Activated T-helper 9 cell treated with anti-CD3 and anti-CD28 coated beads, Interleukin-2, amount 50 U/mL, for 16 hours (primary cell): ENCODE results near the gene ZRANB1.
"Not testable (repeated sequence)": the region's sequence is repeated elsewhere in the genome, so short reads cannot be mapped to it uniquely, and the experiment has no call there.

Experiments
- DNase-seq: peaks from one replicate; pipeline ENCODE4 v3.0.0-alpha.2; 2020; ENCODE audit warnings: low read depth

Gene ZRANB1

DNA sequence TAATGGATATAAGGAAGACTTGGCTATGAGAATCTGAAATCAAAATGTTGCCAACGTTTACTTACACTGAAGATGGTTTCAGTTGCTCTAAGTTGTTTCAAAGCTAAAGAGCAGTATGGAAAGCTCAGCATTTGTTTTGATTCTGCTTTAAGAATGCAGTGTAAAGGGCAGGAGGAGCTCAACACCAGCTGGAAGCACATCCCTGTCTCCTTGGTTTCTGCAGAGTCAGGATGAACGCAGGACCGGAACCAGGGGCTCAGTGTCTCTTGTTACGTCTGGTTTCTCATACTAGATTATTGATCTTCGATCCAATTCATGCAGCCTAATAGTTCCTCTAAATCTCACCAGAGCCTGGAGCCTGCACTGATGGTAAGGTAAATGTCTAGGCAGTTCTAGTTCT is 24.1 kb downstream of the ZRANB1 start:
- no peak for DNase-seq

DNA sequence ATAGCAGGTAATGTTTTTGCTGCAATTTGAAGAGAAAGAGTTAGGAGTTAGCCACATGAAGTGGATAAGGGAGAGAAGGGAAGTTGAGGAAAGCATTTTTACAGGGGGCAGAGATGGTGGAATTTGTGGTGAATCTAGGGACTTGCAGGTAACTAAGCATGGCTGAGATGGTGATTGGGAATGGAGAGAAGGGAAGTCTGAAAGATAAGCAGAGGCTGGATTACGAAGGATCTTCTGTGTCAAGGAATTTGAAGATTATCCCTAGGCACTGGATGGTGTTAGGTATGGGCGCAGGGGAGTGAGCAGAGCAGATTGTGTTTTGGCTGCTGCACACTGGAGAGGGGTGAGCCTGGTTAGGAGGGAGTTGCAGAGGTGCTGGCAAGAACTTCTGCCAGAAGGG is 25.3 kb downstream of the ZRANB1 start:
- no peak for DNase-seq

DNA sequence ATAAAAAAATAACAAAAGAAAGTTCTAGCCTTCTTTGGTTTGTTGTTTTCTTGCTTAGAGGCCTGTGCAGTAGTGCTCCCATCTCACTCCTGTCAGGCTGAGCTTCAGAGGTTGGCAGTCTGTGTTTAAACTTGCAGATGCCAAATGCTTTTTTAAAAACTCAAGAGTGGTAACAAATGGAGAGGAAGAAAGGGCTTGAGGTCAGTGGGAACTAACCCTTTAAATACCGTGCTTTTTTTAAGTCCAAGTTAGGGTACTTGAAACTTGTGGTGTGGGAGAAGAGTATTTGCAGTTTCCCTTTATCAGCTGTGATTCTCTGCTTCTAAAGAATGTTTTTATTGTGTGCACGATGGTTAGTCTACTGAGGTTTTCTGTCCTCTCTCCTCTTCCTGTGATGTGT is 29.4 kb downstream of the ZRANB1 start:
- no peak for DNase-seq

DNA sequence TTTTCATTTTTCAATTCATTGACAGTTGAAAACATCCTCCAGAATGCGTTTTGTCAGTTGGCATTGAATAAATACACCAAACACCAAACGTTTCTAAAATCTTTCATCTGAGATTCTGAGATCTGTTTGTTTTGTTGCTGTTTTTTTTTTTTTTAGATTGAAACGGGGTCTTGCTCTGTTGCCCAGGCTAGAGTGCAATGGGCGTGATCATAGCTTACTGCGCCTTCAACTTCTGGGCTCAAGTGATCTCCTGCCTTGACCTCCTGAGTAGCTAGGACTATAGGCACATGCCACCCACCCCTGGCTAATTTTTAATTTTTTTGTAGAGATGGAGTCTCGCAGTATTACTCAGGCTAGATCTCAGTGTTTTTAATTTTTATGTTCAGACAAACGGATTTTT is 30.7 kb downstream of the ZRANB1 start:
- no peak for DNase-seq

DNA sequence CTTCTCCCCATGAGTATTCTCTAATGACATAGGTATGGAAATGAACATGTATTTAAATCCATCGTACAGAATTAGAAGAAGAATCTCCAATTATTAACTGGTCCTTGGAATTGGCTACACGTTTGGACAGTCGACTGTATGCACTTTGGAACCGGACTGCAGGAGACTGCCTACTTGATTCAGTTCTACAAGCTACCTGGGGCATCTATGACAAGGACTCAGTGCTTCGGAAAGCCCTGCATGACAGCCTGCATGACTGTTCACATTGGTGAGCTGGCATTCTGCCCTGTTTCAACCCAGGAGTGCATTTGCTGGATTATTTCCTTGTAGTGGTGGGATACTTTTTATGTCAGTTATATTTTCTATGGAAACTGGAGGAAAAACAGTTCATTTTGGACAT is 32.2 kb downstream of the ZRANB1 start:
- no peak for DNase-seq

DNA sequence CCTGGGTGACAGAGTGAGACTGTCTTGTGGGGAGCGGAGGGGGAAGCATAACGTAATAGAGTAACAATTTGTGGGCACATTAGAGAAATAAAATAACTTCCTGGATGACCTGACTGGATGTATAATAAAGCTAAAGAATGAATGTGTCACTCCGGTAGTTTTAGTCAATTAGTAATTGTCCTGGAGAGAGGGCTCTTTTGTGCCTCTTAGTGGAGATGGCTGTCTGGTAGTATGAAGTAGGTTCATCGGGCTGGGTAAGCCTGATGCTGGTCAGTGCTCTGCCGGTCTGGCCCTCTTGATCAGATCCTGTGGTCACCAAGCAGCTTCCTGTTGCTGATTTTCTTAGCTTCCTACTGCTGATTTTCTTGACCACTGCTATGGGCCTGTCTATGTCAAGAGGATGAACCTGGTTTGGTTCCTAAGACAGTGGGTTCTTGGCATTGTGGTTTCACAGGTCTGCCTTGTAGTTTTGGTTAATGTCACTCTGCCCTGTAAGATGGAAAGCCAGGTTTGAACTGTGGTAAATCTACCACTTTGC is 34.1 kb downstream of the ZRANB1 start:
- DNase-seq: no peak

DNA sequence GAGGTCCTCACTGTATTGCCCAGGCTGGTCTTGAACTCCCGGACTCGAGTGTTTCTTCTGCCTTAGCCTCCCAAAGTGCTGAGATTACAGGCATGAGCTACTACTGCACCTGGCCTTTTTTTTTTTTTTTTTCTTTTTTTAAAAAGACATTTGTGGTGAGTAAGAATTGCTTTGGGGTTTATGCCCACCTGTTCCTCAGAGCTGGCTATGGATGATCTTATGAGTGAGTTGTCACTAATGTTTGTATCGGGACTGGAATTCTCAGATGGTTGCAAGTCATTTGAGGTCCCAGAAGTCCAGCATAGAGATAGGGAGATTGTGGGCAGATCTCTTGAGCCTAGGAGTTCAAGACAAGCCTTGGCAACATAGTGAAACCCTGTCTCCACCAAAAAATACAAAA is 35.2 kb downstream of the ZRANB1 start:
- DNase-seq: no peak

DNA sequence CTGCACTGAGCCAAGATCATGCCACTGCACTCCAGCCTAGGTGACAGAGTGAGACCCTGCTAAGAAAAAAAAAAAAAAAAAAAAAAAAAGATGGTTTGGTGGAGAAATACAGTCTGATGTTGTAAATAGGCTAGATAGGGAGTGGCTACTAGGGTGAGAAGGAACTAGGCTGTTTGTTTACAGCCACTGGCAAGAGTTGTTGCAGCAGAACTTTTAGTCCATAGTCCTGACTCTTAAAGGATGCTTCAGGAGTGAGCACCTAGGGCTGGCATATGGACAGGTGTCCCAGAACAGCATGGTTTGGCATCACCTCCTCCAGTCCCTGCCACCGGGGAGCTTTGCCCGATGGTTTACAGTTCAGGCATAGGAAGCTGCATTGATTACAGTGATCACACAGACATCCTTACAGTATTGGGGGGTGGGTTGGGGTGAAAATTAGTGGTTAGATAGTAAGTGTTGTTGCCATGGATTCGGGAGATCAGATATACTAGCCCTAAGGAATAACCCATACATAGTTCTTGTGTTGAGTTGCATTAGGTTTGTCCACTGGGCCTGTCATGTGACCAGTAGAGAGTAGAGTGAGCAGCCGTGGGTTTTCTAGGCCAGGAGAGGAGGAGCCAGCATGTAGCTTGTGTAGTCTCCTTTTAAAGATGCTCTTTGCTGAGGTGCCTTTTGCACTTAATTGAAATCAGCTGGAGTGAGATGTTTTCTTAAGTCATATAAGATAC is 35.9 kb downstream of the ZRANB1 start:
- DNase-seq: no peak

DNA sequence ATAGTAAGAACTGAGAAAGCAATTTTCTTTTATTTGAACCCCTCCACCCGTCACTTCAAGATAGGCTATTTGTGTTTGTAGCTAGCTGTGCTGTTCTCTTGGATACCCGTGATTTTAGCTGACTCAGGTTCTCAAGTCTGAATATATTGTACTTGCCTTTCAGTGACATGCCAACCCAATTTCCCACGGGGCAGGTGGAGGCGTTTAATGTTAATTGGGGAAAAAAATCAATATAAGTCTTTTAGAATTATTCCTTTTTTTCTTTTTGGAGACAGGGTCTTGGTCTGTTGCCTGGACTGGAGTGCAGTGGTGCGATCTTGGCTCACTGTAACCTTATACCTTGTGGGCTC is 36.4 kb downstream of the ZRANB1 start:
- no peak for DNase-seq

DNA sequence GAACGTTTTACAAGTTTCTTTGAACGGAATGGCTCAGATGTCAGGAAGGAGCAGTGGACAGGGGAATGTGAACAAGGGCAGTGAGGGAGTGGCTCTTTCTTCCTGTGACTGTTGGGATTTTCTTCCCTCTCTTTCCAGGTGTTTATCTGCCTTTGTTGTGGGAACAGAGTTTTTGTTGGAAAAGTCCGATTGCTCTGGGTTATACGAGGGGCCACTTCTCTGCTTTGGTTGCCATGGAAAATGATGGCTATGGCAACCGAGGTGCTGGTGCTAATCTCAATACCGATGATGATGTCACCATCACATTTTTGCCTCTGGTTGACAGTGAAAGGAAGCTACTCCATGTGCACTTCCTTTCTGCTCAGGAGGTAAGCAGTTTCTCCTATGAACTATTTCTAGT is 41.4 kb downstream of the ZRANB1 start:
- no peak for DNase-seq

DNA sequence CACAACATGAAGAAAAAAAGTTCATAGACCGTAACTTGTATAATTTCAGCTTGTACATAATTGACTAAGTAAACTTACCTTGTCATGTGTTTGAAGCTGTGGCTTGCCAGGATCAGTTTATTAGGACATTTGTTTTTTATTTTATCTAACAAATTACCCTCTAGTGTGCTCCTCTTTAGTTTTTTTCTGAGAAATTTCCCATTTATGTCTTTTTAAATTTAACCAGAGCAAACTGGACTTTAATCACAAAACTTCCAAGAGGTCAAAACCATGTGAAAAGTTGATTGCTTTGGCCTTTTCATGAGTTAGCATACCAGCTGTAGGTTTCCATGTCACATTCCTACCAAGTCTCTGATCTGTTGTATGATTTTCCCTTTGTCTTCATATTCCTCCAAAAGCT is 42.5 kb downstream of the ZRANB1 start:
- DNase-seq: no peak

DNA sequence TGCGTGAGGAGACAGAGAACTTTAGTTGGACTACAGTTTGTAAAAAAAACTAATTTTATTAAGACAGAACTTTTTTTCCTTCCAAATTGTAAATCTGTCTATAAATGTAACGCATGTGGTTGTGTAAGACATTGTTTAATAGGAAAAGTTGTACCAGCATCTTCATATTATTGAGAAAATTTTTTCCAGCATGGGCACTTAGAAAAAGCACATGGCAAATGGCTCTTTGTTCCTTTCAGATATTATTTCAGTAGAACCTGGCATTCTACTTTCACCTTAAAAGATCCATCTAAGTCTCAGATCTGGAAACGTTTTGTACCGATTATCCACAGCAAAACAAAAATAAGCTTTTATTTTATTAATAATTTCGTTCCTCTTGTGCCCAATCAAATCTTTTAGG is 43.2 kb downstream of the ZRANB1 start:
- DNase-seq: no peak

DNA sequence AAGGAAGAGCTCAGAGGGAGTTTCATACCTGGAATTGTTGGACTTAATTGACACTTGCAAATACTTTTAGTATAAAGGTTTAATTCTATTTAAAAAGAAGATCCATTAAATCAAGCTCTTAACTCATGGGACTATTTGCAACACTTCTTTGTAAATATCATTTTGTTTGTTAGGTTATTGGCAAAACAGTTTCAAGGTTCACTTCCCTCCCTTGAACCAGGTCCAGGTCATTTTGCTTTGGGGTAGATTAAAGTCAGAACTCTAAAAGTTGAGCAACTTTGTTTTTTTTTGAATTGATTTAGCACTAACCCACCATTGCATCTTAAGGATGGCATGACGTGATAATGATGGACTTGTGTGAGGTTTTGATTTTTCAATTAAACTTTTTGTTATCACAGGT is 45.9 kb downstream of the ZRANB1 start:
- no peak for DNase-seq

DNA sequence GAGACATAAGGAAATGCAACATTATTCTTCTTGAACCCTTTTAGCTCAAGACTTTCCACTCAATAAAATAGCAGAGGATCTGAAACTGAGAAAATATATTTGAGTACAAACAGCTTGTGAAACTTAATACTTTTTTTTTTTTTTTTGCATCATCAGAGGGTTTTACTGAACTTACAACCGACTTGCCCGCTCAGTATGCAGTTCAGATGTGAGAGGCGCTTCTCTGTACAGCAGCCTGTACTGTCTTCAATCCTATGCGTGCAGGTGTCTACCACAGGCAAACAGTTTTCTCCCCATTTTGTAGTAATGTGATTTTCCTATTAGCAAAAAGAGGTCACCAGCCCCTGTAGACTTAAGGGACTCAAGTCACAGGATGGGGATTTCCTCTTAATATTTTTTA is 46.8 kb downstream of the ZRANB1 start:
- DNase-seq: not testable (repeated sequence)

DNA sequence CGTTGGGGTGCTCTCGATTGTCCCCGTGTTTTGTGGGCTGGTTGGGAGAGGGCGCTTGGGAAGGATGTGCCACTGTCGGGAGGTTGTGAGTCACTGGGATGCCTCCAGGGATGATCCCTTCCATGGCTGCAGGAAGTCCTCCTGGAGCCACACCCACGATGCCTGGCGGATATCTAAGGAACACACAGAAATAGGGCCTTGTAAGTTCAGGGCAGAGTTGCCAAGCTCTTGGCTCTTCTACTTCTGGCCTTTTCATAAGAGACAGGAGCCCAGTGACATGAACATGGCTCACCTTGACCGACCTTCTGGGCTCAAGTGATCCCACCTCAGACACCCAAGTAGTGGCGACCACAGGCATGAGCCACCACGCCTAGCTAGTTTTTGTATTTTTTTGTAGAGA is 47.6 kb downstream of the ZRANB1 start:
- no peak for DNase-seq

DNA sequence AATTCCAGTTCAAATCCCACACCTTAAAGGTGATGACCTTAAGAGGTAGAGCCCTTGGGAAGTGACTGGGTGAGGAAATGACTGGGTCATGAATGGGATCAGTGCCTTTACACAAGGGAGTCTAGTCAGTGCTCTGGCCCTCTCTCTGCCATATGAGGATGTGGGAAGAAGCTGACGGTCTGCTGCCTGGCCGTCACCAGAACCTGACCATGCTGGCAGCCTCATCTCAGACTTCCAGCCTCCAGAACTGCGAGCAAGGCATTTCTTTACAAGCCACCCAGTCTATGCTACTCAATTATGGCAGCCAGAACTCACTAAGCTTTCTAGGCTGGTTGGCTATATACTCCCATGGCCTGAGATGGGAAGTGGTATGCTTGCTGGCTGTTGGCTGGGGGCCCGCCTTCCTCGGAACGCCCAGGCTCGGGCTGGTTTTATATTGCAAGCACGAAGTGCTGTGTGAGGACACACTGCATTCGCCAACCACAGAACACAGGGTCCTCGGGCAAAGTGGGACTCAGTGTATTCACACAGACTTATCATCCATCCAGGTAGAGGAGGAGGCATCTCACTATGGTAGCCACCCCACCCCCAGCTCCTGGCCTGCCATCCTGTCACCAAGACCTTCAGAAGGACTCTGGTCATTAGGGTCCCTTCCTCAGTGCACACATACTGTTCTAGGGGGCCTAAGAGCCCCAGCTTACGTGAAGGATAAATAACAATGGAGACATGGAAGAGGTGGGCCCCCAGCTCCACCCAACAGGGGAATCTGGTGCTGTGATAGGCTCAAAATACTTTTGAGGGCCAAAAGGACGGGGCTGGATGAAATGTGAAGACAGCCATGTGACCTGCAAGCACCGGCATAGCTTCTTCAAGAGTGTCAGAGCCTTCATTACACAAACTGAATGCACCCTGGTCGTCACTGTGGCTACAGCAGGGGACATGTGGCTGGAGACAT is 49.0 kb downstream of the ZRANB1 start:
- no peak for DNase-seq

DNA sequence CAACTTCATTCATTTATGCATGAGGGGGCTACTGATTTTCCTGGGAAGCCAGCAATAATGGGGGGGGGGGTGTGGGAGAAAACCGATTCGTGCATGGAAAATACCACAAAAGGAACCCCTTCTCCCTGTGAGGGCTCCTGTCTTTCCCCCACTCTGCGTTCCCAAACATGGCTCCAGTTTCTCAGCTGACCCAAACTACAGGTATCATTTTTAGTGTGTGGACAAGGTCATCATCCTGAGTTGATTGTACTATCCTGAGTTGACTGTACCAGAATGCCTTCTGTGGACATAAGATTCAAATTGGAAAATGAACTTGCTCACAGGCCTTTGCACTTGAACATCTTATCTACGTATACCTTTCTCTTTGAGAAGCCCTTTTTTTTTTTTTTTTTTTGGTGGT is 49.9 kb downstream of the ZRANB1 start:
- no peak for DNase-seq

DNA sequence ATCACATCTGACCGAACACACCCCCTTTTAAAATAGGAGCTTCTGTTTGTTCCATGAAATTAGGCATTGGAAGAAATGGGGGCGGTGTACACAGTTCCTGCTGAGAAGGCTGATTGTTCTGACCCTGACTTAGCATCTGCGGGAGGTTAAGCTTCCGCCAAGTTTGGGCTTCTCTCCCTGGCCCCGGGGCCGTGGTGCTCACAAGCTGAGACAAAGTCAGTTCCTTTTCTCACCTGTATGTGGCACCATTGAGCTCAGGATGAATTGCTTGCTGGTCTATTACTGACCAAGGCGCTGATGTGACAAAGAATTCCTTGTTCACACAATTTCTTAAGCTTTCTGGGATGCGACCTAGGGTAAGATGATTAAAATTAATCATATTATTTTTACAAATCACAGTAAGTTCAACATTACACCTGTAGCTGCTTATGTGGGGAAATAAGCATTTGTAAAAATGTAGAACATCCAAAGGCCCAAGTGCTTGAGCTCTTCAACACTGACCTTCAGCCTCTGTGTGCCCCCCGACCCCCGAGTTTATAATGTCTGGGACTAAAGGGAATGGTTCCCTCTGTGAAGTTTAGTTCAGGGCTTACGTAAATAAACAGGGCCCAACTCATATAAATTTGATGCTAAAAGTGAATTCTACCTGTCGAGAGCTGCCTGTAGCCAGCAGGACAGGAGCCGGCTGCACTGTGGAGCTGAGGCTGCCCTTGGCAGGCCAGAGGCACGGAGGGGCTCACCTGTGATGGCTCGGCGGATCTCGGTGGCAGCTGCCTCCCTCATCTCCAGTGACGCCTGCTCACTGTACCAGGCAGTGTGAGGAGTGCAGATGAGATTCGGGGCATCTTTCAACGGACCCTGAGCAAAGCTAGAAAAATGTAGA is 50.8 kb downstream of the ZRANB1 start:
- no peak for DNase-seq

DNA sequence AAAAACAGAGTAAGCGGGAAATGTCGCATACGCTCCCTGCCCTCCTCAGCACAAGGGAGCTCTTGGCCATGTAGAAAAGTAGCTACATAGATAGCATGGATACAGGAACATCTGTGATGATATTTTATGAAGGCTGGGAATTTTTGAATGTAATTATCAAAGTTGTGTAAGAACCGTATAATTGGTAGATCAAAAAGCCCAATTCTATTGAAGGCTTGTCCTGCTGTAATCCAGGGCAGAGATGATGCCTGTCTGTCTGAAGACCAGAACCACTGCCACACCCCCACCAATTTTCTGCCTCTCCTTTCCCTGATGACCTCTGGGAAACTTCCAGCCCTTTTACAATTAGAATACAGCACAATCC is 51.4 kb downstream of the ZRANB1 start:
- no peak for DNase-seq

DNA sequence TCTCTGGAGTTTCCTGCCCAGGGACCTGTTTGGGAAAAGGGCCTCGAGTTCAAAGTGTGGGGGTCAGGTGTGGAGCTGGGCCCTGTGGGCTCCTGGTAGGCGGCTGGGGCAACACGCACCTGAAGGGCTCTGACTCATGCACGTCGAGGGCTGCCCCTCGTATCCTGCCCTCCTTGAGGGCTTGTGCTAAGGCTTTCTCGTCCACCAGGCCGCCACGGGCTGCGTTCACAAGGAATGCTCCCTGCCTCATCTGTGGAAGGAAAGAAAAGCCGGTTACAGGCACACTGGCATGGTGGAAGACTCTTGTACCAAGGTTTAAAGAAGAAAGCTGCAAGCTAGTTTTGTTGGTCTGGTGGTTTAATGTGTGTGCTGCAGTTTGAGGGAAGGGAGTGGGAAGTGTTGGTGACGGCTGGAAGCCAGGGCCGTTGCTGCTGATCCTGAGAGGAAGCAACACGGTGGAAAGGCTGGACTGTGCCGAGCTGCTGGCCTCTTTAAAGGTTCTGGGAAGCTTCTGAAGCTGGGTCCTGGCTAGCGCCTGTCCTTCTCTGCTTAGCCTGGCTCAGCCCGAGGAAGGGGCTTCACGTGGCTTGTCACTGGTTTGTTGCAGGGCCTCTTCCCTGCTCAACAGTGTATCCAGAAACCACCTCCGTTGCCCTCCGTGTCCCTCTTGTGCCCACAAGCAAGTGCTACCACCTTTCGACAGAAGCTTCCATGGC is 52.0 kb downstream of the ZRANB1 start:
- no peak for DNase-seq

DNA sequence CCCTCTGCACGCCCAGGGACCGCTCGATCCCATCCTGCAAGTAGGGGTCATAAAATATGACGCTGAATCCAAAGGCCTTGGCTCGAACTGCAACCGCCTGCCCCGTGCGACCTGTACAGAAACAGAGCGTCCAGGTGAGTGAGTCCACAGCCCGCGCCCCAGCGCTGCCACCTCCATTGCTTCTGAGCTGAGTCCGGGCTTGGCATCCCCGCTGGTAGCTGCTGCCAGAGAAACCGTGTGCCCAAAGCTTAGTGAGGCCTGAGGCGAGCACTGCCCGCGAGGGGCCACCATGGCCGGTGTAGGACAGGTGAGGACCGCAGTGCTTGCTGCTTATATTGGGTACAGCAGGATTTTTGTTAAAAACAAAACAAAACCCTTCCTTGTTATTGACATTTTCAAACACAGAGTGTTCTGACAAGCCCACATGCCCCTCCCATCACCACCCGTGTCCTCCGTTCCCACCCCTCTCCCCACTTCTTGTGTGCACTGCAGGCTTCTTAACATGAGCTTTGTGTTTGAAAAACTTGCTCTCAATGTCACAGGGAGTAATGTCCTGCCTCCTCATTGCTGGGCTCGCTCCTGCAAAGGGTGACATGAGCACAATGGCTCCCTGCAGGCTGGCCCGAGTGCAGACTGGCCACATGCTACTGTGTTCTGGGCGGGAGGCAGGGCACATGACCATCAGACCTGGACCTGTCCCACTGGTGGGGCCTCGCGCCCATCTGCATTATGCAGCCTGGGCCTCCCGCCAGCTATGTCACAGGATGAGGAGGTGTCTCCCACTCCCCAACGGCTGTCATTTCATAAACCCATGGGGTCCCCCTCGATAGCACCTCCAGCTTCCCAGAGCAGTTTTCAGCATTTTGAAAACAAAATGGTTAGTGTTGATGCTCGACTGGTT is 52.9 kb downstream of the ZRANB1 start:
- no peak for DNase-seq
